ENCODE measurements around the gene CFAP43. TPM values are rescaled to one million over a fixed set of nuclear protein-coding genes. Genes with fewer than 3 reads are reported as not detected.

CFAP43 gene
- total and polyA plus RNA-seq, 2 of the 8 experiments (the other 6 are each of a cell fraction or from before 2014, with no cell fraction given), result 0.11 to 0.27 TPM

- no peaks in the 10 kb centered on the region for H3K79me1 ChIP-seq (ENCODE audit: low read depth, low read length)
- no peak overlapping the region for H3K4me3 ChIP-seq (ENCODE audit: extremely low read depth in 1 of 4, insufficient read depth in 2 of 4, low read depth in 3 of 4, low read length in 4 of 4)
- H3K4me1 ChIP-seq (replicated peaks in 1 of 4; ENCODE audit: control insufficient read depth in 3 of 4, insufficient read depth in 4 of 4, low read length in 3 of 4), result no peaks in the 10 kb centered on the region
- ChIA-PET POLR2A (ENCODE audit: partially characterized antibody) (no interaction called here), CTCF (ENCODE audit: partially characterized antibody) (no interaction called here)
- FAIRE-seq (no peak), DNase-seq (ENCODE audit: low read depth in 1 of 2, low spot score in 2 of 2) (no peak)
- no peaks in the 10 kb centered on the region for H4K20me1 ChIP-seq (replicated peaks in 1 of 2; ENCODE audit: control insufficient read depth in 1 of 2, insufficient read depth in 2 of 2, low read length in 2 of 2)
- H4K8ac ChIP-seq (ENCODE audit: extremely low read depth, insufficient read depth, low read length), result no peak overlapping the region
- H3K9me3 ChIP-seq (ENCODE audit: insufficient read depth in 2 of 2, low read depth in 1 of 2, low read length in 1 of 2), result peaks cover 0 to 2% of the 10 kb centered on the region in 2 experiments; a peak in 2 of 4 replicates
- H2BK5ac ChIP-seq (ENCODE audit: low read depth, low read length), result no peak overlapping the region
- H3K79me2 ChIP-seq (ENCODE audit: control insufficient read depth in 1 of 2, insufficient read depth in 2 of 2, low read length in 2 of 2), result no peaks in the 10 kb centered on the region
- H2AFZ ChIP-seq (ENCODE audit: low read length), result no peak overlapping the region
- H3K18ac ChIP-seq (ENCODE audit: extremely low read depth, low read length), result no peak overlapping the region
- 0 out of 8 replicates have a peak, but pooled peaks cover 0 to 2% (median 0%) of the 10 kb centered on the region in 4 experiments for H3K36me3 ChIP-seq (ENCODE audit: control insufficient read depth in 2 of 4, insufficient read depth in 4 of 4, low read length in 3 of 4)
- WGBS, 2 experiments (ENCODE audit: extremely low coverage in 1 of 2, insufficient coverage in 1 of 2, insufficient read length in 1 of 2, insufficient replicate concordance in 2 of 2, low coverage in 1 of 2, low lambda C conversion rate in 2 of 2, missing lambda C conversion rate in 1 of 2), result 86% methylated on average over 5 of the region's 5 CpGs; no CpG with 5 or more reads in 1 of the 2 experiments
- no peak overlapping the region for H3K27ac ChIP-seq (ENCODE audit: low read depth, low read length)
- H3K9ac ChIP-seq (replicated peaks in 1 of 4; ENCODE audit: extremely low read depth in 1 of 4, low read depth in 3 of 4, low read length in 3 of 4), result no peak overlapping the region
- H4K91ac ChIP-seq (replicated peaks; ENCODE audit: insufficient read length, low read length), result no peak overlapping the region
- no peak overlapping the region for H2BK20ac ChIP-seq (ENCODE audit: low read length)
- H4K5ac ChIP-seq (ENCODE audit: insufficient read length, low read depth, low read length), result no peak overlapping the region
- no peak overlapping the region for H2BK15ac ChIP-seq (ENCODE audit: low read length)
- no peak overlapping the region for H3K4me2 ChIP-seq (ENCODE audit: insufficient read depth in 1 of 2, low read depth in 2 of 2, low read length in 2 of 2)
- H3K56ac ChIP-seq (replicated peaks; ENCODE audit: insufficient read length, low read depth, low read length), result no peak overlapping the region
- H2BK120ac ChIP-seq (replicated peaks; ENCODE audit: low read depth, low read length), result no peak overlapping the region
- no peak overlapping the region for H3K14ac ChIP-seq (ENCODE audit: insufficient read length)
- no peak overlapping the region for H2AK5ac ChIP-seq (ENCODE audit: low read depth, low read length)
- no peaks in the 10 kb centered on the region for H3K23me2 ChIP-seq (ENCODE audit: low read depth, low read length)
- H3K4ac ChIP-seq (replicated peaks; ENCODE audit: insufficient read length, low read depth, low read length), result no peak overlapping the region
- no peaks in the 10 kb centered on the region for H3K27me3 ChIP-seq (replicated peaks in 1 of 4; ENCODE audit: control insufficient read depth in 3 of 4, extremely low read depth in 1 of 4, insufficient read depth in 3 of 4, low read length in 3 of 4)
- no peak overlapping the region for H2BK12ac ChIP-seq (ENCODE audit: low read depth, low read length)
- no peak overlapping the region for H3K23ac ChIP-seq (ENCODE audit: insufficient read length)
- TF ChIP-seq POLR2AphosphoS5 (IDR thresholded peaks at IDR 0.05; ENCODE audit: low read depth, low read length) (no peak), ASH2L (IDR thresholded peaks at IDR 0.05; ENCODE audit: low read length) (no peak), PHF8 (conservative IDR thresholded peaks at IDR 0.05; ENCODE audit: low read depth, low read length) (no peak), BACH1 (IDR thresholded peaks at IDR 0.05; ENCODE audit: low read length) (no peak)
Observed at GRCh38 chr10:104170610-104171254, 61.4 kb downstream of the CFAP43 start.

All from H1 (cell line).